Measurements from ENCODE around the gene PKNOX1.

Gene PKNOX1

DNA sequence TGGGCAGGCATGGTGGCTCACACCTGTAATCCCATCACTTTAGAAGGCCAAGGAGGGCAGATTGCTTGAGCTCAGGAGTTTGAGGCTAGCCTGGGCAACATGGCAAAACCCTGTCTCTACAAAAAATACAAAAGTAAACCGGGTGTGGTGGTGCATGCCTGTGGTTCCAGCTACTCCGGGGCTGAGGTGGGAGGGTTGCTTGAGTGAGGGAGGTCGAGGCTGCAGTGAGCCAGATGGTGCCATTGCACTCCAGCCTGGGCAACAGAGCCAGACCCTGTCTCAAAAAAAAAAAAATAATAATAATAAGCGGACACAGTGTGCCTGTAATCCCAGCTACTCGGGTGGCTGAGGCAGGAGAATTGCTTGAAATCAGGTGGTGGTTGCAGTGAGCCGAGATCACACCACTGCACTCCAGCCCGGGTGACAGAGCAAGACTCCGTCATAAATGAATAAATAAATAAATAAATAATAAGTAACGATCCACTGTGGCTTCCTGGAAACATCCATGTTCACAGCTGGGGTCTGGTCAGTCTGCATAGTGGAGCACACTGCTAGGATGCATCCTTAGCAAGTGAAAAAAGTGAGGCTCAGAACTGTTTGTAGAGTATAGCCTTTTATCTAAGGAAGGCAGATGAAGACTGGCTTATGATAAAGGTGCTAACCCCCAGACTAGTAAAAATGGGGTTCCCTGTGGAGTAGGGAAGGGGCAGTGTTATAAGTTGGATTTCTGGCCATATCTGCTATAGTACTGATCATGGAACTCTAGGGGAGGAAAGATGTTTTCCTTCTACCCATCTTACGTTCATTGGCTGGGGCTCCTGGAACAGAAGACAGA, 15.7 kb downstream of the PKNOX1 start:
- Histone ChIP-seq H3K27ac (ENCODE audit: low read depth, low read length) (no peak overlapping the region), H3K36me3 (ENCODE audit: low read length) (no peaks in the 10 kb centered on the region), H3F3A (ENCODE audit: insufficient read depth) (peaks cover 3% of the 10 kb centered on the region; the same call in 1 of the 2 replicates), H3K79me2 (ENCODE audit: insufficient read depth, low read length) (0 out of 2 replicates have a peak, but pooled peaks cover 12% of the 10 kb centered on the region), H2AFZ (ENCODE audit: low read depth, low read length, severe bottlenecking) (no peak overlapping the region), H3K4me3 (ENCODE audit: insufficient read depth, low read length, poor library complexity, severe bottlenecking) (no peak overlapping the region), H3K4me2 (ENCODE audit: low read depth, low read length, poor library complexity, severe bottlenecking) (no peak overlapping the region), H3K9me3 (ENCODE audit: insufficient read depth, low read length) (no peaks in the 10 kb centered on the region), H4K20me1 (ENCODE audit: low read depth, low read length) (no peaks in the 10 kb centered on the region), H3K9ac (ENCODE audit: low read length) (no peak overlapping the region), H3K27me3 (ENCODE audit: low read length) (no peaks in the 10 kb centered on the region), H3K9me2 (replicated peaks; ENCODE audit: insufficient read depth, low read length) (no peaks in the 10 kb centered on the region)
- TF ChIP-seq, protein P1, sequence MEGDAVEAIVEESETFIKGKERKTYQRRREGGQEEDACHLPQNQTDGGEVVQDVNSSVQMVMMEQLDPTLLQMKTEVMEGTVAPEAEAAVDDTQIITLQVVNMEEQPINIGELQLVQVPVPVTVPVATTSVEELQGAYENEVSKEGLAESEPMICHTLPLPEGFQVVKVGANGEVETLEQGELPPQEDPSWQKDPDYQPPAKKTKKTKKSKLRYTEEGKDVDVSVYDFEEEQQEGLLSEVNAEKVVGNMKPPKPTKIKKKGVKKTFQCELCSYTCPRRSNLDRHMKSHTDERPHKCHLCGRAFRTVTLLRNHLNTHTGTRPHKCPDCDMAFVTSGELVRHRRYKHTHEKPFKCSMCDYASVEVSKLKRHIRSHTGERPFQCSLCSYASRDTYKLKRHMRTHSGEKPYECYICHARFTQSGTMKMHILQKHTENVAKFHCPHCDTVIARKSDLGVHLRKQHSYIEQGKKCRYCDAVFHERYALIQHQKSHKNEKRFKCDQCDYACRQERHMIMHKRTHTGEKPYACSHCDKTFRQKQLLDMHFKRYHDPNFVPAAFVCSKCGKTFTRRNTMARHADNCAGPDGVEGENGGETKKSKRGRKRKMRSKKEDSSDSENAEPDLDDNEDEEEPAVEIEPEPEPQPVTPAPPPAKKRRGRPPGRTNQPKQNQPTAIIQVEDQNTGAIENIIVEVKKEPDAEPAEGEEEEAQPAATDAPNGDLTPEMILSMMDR (IDR thresholded peaks at IDR 0.05; ENCODE audit: insufficient read depth, low read length, poor library complexity, severe bottlenecking), result no peak
- no peak for TF ChIP-seq EZH2phosphoT487 (conservative IDR thresholded peaks at IDR 0.05; ENCODE audit: low read length)

DNA sequence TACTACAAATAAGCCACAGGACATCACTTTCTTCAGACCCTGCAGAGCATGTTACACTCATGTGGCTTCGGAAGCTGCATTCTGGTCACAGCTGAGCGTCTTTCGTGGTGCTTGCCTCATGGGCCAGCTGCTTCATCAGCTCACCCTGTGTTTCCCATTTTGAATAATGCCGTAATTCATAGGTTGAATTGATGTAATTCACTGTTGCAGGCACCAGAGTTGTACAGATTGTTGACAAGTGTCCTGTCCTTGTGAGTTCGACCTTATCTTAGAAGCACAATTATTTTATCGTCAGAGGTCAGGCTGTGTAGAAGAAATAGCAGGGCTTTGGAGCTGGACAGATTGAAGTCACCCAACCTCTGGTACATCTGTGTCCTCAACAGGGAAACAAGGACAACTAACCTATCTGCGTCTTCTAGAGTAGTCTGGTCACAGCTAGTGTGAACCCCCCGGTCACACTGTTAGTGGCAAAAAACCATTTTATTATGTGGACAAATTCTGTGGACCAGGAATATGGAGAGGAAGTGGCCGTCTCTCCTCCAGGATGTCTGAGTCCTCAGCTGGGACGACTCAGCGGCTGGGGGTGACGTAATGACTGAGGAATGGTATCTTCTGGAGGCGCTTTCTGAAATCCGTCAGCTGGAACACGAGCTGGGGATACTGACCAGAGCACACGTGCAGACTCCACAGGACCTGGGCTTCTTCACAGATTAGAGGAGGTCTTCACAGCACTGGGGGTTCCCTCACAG, 17.8 kb downstream of the PKNOX1 start:
- H3K27me3 ChIP-seq (ENCODE audit: low read length), result no peaks in the 10 kb centered on the region
- 0 out of 2 replicates have a peak, but pooled peaks cover 3% of the 10 kb centered on the region for H3K79me2 ChIP-seq (ENCODE audit: insufficient read depth, low read length)
- H3K9me2 ChIP-seq (replicated peaks; ENCODE audit: insufficient read depth, low read length), result no peaks in the 10 kb centered on the region
- no peak overlapping the region for H3K4me3 ChIP-seq (ENCODE audit: insufficient read depth, low read length, poor library complexity, severe bottlenecking)
- H2AFZ ChIP-seq (ENCODE audit: low read depth, low read length, severe bottlenecking), result no peak overlapping the region
- no peak overlapping the region for H3K27ac ChIP-seq (ENCODE audit: low read depth, low read length)
- no peaks in the 10 kb centered on the region for H4K20me1 ChIP-seq (ENCODE audit: low read depth, low read length)
- no peak overlapping the region for H3K4me2 ChIP-seq (ENCODE audit: low read depth, low read length, poor library complexity, severe bottlenecking)
- peaks cover 3% of the 10 kb centered on the region; the same call in 1 of the 2 replicates for H3F3A ChIP-seq (ENCODE audit: insufficient read depth)
- no peaks in the 10 kb centered on the region for H3K36me3 ChIP-seq (ENCODE audit: low read length)
- TF ChIP-seq EZH2phosphoT487 (conservative IDR thresholded peaks at IDR 0.05; ENCODE audit: low read length), result no peak
- TF ChIP-seq, protein P1 (IDR thresholded peaks at IDR 0.05; ENCODE audit: insufficient read depth, low read length, poor library complexity, severe bottlenecking), result no peak
- no peak overlapping the region for H3K9ac ChIP-seq (ENCODE audit: low read length)
- no peaks in the 10 kb centered on the region for H3K9me3 ChIP-seq (ENCODE audit: insufficient read depth, low read length)

DNA sequence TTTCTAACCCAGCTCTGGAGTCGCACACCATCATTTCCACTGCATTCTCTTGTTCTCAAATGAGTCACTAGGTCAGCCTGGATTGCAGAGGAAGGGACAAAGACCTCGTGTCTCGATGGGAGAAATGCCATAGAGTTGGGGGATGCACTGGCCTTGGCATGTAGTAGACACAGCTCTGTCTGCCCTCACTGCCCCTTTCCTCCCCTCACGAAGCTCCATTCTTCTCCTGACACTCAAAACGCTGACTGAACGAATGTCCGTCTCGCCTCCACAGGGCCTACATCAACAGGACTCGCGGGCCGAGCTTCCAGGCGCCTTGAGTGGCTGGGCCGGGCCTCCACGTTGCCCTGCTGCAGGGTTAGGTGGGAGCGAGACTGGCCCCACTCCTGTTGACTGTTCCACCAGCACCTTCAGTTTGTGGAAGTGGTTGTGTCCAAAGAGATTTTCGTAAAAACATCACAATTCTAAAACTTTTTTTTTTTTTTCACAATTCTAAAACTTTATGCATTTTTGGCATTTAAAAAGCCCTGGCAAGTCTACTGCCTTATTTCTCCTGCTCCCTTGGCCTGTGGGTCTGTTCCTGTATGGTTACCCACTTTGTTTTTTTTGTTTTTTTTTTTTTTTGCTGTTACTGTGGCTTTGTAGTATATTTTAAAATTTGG, 18.8 kb downstream of the PKNOX1 start:
- H2AFZ ChIP-seq (ENCODE audit: low read depth, low read length, severe bottlenecking), result no peak overlapping the region
- H3K9ac ChIP-seq (ENCODE audit: low read length), result no peak overlapping the region
- no peak overlapping the region for H3K4me2 ChIP-seq (ENCODE audit: low read depth, low read length, poor library complexity, severe bottlenecking)
- peaks cover 3% of the 10 kb centered on the region; the same call in 1 of the 2 replicates for H3F3A ChIP-seq (ENCODE audit: insufficient read depth)
- TF ChIP-seq, protein P1 (IDR thresholded peaks at IDR 0.05; ENCODE audit: insufficient read depth, low read length, poor library complexity, severe bottlenecking), result no peak
- no peak for TF ChIP-seq EZH2phosphoT487 (conservative IDR thresholded peaks at IDR 0.05; ENCODE audit: low read length)
- H3K36me3 ChIP-seq (ENCODE audit: low read length), result no peaks in the 10 kb centered on the region
- no peaks in the 10 kb centered on the region for H3K9me3 ChIP-seq (ENCODE audit: insufficient read depth, low read length)
- no peaks in the 10 kb centered on the region for H4K20me1 ChIP-seq (ENCODE audit: low read depth, low read length)
- H3K27ac ChIP-seq (ENCODE audit: low read depth, low read length), result no peak overlapping the region
- H3K4me3 ChIP-seq (ENCODE audit: insufficient read depth, low read length, poor library complexity, severe bottlenecking), result no peak overlapping the region
- H3K9me2 ChIP-seq (replicated peaks; ENCODE audit: insufficient read depth, low read length), result no peaks in the 10 kb centered on the region
- H3K79me2 ChIP-seq (ENCODE audit: insufficient read depth, low read length), result 0 out of 2 replicates have a peak, but pooled peaks cover 3% of the 10 kb centered on the region
- no peaks in the 10 kb centered on the region for H3K27me3 ChIP-seq (ENCODE audit: low read length)
